Activated naive CD4-positive, alpha-beta T cell treated with anti-CD3 and anti-CD28 coated beads for 36 hours (primary cell): ENCODE results near the gene SMIM24. TPM values are rescaled to one million over a fixed set of nuclear protein-coding genes. Genes with fewer than 3 reads are reported as not detected.
"Not testable (repeated sequence)": the region's sequence is repeated elsewhere in the genome, so short reads cannot be mapped to it uniquely, and the experiment has no call there.

Experiments used
- CTCF ChIA-PET: fragments of 350-600 bp; sonication (Branson Sonifier 250); formaldehyde crosslinking; loops from one replicate; lab custom pipeline; 2021; ENCODE audit warnings: antibody characterized with exemption; lab: Charles Lee
- DNase-seq: peaks from one replicate; pipeline ENCODE4 v3.0.0-alpha.2; 2020
- H3K27ac Mint-ChIP-seq: one replicate; pipeline ENCODE4 v1.8.0; 2021; ENCODE audit warnings: mild to moderate bottlenecking, mixed read lengths
- H3K27me3 Mint-ChIP-seq: one replicate; pipeline ENCODE4 v1.8.0; 2021; ENCODE audit warnings: low read depth, mixed read lengths
- H3K36me3 Mint-ChIP-seq: one replicate; pipeline ENCODE4 v1.8.0; 2021; ENCODE audit warnings: low read depth, mixed read lengths
- H3K4me1 Mint-ChIP-seq: one replicate; pipeline ENCODE4 v1.8.0; 2021; ENCODE audit warnings: low read depth, mixed read lengths
- H3K4me3 Mint-ChIP-seq: one replicate; pipeline ENCODE4 v1.8.0; 2021; ENCODE audit warnings: mild to moderate bottlenecking, moderate library complexity, mixed read lengths
- H3K9me3 Mint-ChIP-seq: one replicate; pipeline ENCODE4 v1.8.0; 2021; ENCODE audit warnings: mixed read lengths
- intact Hi-C: fragments of 100-400 bp; cut with micrococcal nuclease; formaldehyde crosslinking; loops from one replicate; pipeline ENCODE4 v1.15.1; 2023
- total RNA-seq, 2 experiments: library from RNA; stranded (reverse); gene quantifications; one replicate each; pipeline ENCODE4 v1.2.3, GENCODE V29; 2021

The SMIM24 gene
- total RNA-seq, 2 experiments from 2014 or later, result 0.41 TPM; not detected in 1

DNA sequence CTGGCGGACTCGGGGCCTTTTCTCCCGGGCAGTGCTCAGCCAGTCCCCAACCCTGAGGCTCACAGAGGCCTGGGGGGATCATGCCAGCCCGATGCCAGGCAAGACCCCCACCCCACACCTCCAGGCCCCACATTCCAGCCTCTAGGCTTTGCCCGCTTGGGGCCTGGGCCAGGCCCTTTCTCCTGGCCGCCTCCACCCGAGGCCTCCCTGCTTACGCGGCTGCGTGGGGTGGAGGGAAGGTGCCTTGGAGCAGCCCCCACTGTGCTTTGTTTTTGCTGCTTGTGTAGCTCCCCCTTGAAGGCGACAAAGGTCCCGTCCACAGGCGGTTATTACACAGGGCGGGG is 38.4 kb downstream of the SMIM24 start:
- CTCF ChIA-PET, result interaction anchor here (0.6 to 1.2 kb wide), 2 partner anchors 15 to 283 kb away, joined by 3 read pairs; no protein-coding TSS in a partner anchor
- no peak overlapping the region for H3K27ac Mint-ChIP-seq
- H3K36me3 Mint-ChIP-seq, result peaks cover 4% of the 10 kb centered on the region
- no peak overlapping the region for H3K4me3 Mint-ChIP-seq
- no peaks in the 10 kb centered on the region for H3K27me3 Mint-ChIP-seq
- peaks cover 5% of the 10 kb centered on the region for H3K4me1 Mint-ChIP-seq
- intact Hi-C loops, result no loop called here
- no peaks in the 10 kb centered on the region for H3K9me3 Mint-ChIP-seq
- DNase-seq, result no peak

DNA sequence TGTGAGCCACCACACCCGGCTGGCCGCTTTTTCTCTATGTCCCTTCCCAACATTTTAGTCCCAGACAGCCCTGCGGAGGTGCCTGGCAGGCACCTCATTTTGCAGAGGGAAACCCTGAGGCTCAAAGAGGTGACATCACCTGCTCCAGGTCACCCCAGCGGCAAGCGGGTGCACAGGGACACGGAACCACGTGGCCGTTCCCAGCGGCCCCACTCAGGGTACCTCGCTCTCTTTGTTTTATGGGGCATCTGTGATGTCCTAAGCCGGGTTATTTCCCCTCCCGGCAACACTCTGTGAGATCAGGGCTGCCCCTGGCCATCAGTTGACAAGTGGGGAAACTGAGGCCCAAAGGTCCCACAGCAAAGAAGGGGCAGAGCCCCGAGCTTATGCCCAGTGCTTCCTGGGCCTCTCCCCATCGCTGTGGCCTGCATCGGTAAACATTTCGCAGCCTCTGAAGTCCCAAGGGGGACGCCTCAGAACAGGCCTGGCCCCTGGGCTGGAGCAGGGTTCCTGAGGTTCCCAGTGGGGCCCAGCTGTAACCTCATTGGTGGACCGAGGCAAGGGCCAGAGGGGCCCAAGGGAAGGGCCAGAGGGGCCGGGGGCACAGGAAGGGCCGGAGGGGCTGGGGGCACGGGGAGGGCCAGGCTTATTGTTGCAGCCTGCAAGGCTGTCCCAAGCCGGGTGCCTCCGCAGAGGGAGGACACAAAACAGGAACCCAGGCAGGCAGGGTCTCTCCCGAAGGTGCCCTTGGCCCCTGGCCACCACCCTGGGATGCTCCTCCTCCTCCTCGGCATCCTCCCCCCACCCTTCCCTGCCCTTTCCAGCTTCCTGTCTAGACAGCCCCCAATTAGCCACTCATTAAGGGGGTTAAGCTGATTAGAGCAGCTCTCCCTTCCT is 39.0 kb downstream of the SMIM24 start:
- no peak overlapping the region for H3K27ac Mint-ChIP-seq
- no peaks in the 10 kb centered on the region for H3K27me3 Mint-ChIP-seq
- no peaks in the 10 kb centered on the region for H3K9me3 Mint-ChIP-seq
- peaks cover 4% of the 10 kb centered on the region for H3K36me3 Mint-ChIP-seq
- peaks cover 5% of the 10 kb centered on the region for H3K4me1 Mint-ChIP-seq
- intact Hi-C loops, result no loop called here
- H3K4me3 Mint-ChIP-seq, result no peak overlapping the region
- CTCF ChIA-PET, result interaction anchor here (0.6 to 1.2 kb wide), 2 partner anchors 15 to 284 kb away, joined by 3 read pairs; no protein-coding TSS in a partner anchor
- no peak for DNase-seq

DNA sequence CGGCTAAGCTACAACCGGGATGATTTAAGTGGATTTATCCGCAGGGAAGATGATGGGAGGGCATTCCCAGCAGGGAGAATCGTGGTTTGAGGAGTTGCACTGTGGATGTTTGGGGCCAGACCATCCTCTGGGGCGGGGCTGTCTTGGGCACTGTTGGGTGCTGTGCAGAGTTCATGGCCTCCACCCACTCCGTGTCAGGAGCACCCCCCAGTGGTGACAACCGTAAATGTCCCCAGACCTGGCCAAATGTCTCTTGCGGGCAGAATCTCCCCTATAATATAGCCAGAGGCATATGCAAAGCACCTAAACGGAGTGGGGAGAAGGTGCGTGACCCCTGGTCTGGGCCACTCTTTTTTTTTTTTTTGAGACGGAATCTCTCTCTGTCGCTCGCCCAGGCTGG is 40.2 kb downstream of the SMIM24 start:
- Mint-ChIP-seq H3K27me3 (no peaks in the 10 kb centered on the region), H3K9me3 (no peaks in the 10 kb centered on the region), H3K36me3 (peaks cover 5% of the 10 kb centered on the region), H3K4me1 (peaks cover 8% of the 10 kb centered on the region), H3K27ac (no peak overlapping the region), H3K4me3 (no peak overlapping the region)
- CTCF ChIA-PET, result interaction anchor here (0.6 to 2.7 kb wide), 5 partner anchors 11 to 230 kb away, joined by 3 to 10 read pairs (median 3); no protein-coding TSS in a partner anchor
- peak; percentile 67 for DNase-seq
- intact Hi-C loops, result loop anchor here (1.0 kb wide), 1 partner anchor 113 kb away; no protein-coding TSS in a partner anchor

DNA sequence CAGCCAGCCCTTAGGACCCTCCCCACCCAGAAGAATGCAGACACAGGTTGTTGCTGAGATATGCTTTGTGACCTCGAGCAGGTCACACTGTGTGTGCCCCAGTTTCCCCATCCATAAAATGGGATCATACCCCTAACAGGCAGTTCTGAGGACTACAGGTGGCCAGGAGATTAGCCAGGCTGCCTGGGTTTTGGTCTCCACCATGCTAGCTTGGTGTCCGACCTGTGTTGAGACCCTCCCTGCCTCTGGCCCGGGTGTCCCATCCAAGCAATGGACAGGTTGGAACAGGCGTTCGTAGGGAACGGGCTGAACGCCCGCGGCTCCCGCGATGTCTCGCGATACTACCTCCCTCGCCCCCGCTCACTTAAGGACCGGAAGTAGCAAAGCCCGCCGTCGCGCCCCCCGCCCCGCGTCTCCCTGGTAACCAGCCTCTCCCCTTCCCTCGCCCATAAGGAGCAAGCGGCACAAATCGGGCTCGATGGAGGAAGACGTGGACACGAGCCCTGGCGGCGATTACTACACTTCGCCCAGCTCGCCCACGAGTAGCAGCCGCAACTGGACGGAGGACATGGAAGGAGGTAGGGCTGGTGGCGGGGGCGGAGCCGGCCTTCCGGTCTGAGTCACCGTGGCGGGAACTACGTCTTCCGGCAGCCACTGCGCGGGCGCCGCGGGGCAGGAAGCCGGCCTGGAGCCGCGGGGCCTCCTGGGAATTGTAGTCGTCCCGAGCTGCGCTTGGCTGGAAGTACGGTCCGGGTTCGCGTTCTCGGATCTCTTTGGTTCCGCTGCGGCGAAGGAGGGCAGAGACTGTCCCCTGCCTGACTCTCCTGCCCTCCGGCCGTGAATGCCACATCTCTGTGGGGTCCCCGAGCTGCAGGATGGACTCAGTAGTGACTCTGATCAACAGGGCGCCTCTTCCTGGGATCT is 45.4 kb downstream of the SMIM24 start:
- DNase-seq, result peak; percentile 96
- peaks cover 21% of the 10 kb centered on the region for H3K36me3 Mint-ChIP-seq
- peak overlapping the region; percentile 96 for H3K4me3 Mint-ChIP-seq
- no peaks in the 10 kb centered on the region for H3K27me3 Mint-ChIP-seq
- intact Hi-C loops, result loop anchor here (1.0 kb wide), 2 partner anchors 192 to 250 kb away; partner anchors contain the start of gene NCLN
- peaks cover 8% of the 10 kb centered on the region for H3K9me3 Mint-ChIP-seq
- CTCF ChIA-PET, result no interaction called here
- H3K27ac Mint-ChIP-seq, result peak overlapping the region; percentile 98
- peaks cover 10% of the 10 kb centered on the region for H3K4me1 Mint-ChIP-seq

DNA sequence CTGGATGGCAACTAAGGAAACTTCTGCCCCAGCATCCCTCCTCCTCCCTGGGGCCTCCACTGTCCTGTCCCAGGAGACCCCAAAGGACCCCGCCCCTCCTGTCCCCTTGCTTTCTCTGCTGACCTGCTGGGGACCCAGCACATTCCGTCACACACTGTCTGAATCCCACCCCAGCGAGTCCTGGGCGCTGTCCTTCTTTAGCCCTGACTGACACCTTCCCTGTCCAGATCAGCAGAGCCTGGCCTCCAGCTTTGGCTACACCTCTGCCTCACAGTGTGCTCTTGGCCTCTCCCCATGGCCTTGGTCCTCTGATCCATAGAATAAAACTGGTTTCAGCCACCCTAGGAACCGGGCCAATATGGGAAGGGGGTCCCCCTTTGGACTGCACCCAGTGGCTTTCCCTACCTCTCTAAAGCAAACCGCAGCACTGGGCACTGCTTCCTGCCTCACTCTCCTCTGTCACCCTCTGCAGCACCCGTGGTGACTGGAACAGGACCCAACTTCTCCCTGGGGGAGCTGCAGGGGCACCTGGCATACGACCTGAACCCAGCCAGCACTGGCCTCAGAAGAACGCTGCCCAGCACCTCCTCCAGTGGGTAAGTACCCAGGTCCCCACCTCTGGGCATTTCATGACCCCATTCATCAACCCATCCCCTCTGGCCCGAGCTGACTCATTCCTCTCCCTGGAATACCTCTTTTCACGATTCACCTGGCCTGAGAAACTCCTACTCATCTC is 46.4 kb downstream of the SMIM24 start:
- intact Hi-C loops, result no loop called here
- H3K4me1 Mint-ChIP-seq, result peaks cover 10% of the 10 kb centered on the region
- peaks cover 21% of the 10 kb centered on the region for H3K36me3 Mint-ChIP-seq
- H3K27ac Mint-ChIP-seq, result peak overlapping the region; percentile 98
- H3K4me3 Mint-ChIP-seq, result peak overlapping the region; percentile 96
- H3K27me3 Mint-ChIP-seq, result no peaks in the 10 kb centered on the region
- CTCF ChIA-PET, result no interaction called here
- peaks cover 8% of the 10 kb centered on the region for H3K9me3 Mint-ChIP-seq
- DNase-seq, result no peak

DNA sequence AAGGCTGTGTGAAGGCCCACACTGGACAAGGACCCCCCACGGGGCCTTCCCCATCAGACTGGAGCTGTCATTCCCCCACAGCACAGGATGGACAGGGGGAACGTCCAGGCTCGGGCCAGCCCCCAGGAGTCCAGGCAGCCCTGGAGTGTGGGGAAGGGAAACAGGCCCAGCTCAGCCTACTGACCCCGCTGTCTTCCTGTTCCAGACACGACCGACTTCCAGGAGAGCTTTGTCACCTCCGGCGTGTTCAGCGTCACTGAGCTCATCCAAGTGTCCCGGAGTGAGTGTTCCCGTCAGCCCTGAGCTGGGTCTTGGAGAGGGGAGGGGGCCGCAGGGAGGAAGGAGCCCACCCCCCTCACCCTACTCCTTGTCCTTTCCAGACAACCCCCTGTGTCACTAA is 47.0 kb downstream of the SMIM24 start:
- intact Hi-C loops, result no loop called here
- no peak overlapping the region for H3K27ac Mint-ChIP-seq
- H3K4me3 Mint-ChIP-seq, result no peak overlapping the region
- peaks cover 21% of the 10 kb centered on the region for H3K36me3 Mint-ChIP-seq
- CTCF ChIA-PET, result no interaction called here
- H3K9me3 Mint-ChIP-seq, result peaks cover 8% of the 10 kb centered on the region
- DNase-seq, result no peak
- peaks cover 10% of the 10 kb centered on the region for H3K4me1 Mint-ChIP-seq
- no peaks in the 10 kb centered on the region for H3K27me3 Mint-ChIP-seq

DNA sequence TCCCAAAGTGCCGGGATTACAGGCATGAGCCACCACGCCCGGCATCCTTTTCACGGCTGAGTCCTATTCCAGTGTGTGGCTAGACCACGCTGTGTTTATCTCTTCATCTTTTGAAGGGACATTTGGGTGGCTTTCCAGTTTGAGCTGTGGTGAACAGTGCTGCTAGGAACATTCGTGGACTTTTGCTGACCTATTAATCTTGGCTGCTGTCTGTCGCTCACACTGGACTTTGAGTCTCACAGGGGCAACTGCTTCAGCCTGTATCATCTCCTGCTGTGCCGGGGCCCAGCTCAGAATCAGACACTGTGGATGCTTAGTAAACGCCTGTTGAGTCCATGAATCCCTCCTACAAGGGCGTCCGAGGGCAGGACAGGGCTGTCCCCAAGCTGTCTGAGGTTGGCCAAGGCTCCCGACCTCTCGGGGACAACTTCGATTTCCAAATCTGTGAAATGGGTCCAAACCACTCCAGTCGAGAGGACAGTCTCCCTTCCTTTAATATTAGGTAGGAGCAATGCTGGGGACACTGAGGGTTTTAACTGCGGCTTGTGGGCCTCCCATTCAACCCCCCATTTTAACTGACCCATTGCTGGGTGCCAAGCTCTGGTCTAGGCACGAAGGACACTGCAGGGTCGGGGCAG is 48.4 kb downstream of the SMIM24 start:
- CTCF ChIA-PET, result interaction anchor here (0.7 to 3.1 kb wide), 4 partner anchors 12 to 104 kb away, joined by 3 to 24 read pairs (median 6); no protein-coding TSS in a partner anchor
- H3K9me3 Mint-ChIP-seq, result peaks cover 8% of the 10 kb centered on the region
- DNase-seq, result no peak
- intact Hi-C loops, result no loop called here
- peaks cover 20% of the 10 kb centered on the region for H3K36me3 Mint-ChIP-seq
- H3K4me1 Mint-ChIP-seq, result peaks cover 11% of the 10 kb centered on the region
- H3K4me3 Mint-ChIP-seq, result no peak overlapping the region
- H3K27me3 Mint-ChIP-seq, result no peaks in the 10 kb centered on the region
- no peak overlapping the region for H3K27ac Mint-ChIP-seq

DNA sequence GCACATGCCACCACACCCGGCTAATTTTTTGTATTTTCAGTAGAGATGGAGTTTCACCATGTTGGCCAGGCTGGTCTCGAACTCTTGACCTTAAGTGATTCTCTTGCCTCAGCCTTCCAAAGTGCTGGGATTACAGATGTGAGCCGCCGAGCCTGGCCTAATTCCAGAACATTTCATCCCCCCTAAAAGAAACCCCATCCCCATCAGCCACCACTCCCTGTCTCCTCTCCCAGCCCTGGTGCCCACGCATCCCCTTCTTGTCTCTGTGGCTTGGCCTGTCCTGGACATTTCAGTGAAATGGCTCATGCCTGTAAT is 50.0 kb downstream of the SMIM24 start:
- H3K4me1 Mint-ChIP-seq, H3K4me3 Mint-ChIP-seq, DNase-seq, intact Hi-C loops, H3K9me3 Mint-ChIP-seq, H3K27me3 Mint-ChIP-seq: not testable (repeated sequence)
- H3K36me3 Mint-ChIP-seq, result peaks cover 24% of the 10 kb centered on the region
- CTCF ChIA-PET, result interaction anchor here (0.7 to 3.1 kb wide), 14 partner anchors 9 to 240 kb away, joined by 3 to 24 read pairs (median 8); no protein-coding TSS in a partner anchor
- H3K27ac Mint-ChIP-seq, result peak overlapping the region; percentile 36

DNA sequence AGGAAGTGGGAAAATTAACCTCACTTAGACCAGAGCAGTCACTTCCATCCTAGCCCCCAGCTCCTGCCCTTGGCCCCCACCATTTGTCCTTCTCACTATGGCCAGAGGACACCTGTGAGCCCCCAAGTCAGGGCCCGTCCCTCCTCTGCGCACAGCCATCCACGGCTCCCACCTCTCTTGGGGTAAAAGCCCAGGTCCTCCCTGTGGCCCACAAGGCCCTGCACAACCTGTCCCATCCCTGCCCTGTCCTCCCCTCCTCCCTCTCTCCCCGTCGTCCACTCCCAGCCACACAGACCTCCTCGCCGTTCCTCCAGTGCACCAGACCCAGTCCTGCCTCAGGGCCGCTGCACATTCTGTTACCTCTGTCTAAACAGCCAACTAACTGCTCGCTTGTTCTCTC is 53.9 kb downstream of the SMIM24 start:
- Mint-ChIP-seq H3K36me3 (peaks cover 7% of the 10 kb centered on the region), H3K27ac (no peak overlapping the region), H3K4me1 (peaks cover 1% of the 10 kb centered on the region), H3K4me3 (no peak overlapping the region), H3K27me3 (no peaks in the 10 kb centered on the region), H3K9me3 (no peaks in the 10 kb centered on the region)
- intact Hi-C loops, result no loop called here
- CTCF ChIA-PET, result interaction anchor here (0.6 to 1.2 kb wide), 2 partner anchors 15 to 102 kb away, joined by 3 to 4 read pairs; no protein-coding TSS in a partner anchor
- no peak for DNase-seq
